Measurements from ENCODE around the gene CSMD2.

CSMD2 gene

DNA sequence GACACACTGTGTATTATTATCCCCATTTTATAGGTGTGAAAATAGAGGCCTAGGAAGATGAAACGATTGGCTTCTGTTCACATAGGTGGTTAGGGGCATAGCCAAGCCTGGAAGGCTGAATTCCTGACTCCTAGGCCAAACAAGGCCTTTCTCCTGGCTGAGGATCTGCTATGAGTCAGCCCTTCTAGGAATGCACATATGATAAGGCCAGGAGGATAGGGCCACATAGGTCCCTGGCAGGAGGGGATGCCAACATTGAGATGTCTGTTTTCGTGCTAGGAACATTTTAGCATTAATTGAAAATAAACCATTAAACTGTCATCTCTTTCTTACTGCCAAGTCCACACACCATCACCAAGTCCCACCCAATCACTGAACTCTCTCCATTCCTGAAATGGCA lies 9.2 kb downstream of the CSMD2 start:
- DNase-seq, result no peak

DNA sequence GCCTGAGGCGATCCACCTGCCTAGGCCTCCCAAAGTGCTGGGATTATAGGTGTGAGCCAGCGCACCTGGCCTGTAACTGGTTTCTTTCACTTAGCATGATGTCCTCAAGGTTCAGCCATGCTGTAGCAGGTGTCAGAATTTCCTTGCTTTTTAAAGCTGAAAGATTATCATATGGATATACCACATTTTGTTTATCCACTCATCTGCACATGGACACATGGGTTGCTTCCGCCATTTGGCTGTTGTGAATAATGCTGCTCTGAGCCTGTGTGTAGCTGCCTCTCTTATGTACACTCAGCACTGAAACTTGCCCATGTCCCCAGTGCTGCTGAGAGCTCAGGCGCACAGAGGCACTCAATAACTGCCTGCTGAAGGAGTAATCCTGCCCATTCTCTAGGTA lies 11.8 kb downstream of the CSMD2 start:
- DNase-seq, result no peak

DNA sequence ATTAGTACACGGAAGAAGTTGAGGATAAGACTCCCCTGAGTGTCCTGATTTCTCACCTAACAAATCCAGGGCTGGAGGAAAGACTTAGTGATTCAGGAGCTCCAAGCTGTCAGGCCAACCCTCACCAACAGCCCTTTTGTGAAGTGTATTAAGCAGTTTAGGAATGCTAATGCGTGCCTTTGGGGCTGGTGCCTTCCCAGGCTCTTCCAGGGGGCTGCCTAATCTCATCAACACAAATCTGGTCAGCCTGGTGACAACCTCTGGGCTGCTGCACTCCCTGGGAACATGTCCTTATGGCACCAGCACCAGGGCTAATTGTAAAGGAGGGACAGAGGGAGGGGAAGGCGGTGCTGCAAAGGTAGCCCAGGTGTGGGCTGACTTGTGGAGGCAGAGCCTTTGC lies 15.5 kb downstream of the CSMD2 start:
- DNase-seq, result no peak

DNA sequence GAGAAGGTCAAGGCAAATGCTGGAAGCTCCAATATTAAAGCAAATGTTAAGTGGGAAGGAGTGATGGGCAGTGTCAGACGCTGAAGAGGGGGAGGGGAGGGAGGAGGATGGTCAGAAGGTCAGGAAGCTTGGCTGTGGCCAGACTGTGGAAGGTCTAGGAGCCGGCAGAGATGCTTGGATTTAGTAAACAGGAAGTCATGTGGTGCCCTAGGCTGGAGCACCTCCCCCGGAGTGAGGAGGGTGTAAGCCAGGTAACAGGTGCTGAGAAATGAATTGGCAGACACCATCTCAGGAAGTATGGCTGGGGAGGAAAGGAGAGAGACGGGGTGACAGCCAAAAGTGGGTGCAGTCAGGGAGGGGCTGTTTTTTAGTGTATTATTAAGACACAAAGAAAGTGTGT lies 17.7 kb downstream of the CSMD2 start:
- DNase-seq, result no peak

DNA sequence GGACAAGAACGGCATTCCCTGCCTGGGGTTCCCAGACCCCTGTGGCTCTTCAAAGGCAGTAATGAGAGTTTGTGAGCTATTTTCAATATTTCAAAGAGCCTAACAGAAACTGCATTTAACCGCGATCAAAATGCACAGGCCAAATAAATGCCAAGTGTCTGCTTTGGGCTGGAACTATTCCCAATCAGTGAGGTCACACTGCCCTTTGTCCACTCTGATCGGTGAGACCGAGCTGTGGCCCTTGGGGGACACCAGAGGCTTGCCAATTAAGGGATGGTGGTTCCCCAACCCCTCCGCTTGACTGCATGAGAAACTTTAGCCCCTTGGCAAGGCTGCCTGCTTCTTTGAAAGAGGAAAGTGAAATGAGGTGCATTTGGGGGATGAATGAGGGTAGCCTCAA lies 20.3 kb downstream of the CSMD2 start:
- no peak for DNase-seq

DNA sequence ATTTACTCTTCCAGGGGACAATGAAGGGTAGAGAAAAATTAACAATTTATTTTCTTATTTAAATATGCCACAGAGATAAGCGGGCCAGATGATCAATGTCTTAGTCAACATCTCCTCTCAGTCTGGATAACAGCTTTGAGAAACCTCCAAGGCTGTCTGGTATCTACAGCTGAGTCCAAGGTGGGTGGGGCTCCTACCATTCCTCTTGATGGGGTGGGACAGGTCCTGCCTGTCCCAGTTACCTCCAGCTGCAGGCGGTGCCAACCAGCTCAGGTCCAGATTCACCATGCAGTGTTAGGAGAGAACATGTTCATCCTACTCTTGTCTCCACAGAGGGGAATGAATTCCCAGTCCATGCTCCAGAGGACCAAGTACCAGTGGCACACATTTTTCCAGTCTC lies 21.1 kb downstream of the CSMD2 start:
- DNase-seq, result no peak

DNA sequence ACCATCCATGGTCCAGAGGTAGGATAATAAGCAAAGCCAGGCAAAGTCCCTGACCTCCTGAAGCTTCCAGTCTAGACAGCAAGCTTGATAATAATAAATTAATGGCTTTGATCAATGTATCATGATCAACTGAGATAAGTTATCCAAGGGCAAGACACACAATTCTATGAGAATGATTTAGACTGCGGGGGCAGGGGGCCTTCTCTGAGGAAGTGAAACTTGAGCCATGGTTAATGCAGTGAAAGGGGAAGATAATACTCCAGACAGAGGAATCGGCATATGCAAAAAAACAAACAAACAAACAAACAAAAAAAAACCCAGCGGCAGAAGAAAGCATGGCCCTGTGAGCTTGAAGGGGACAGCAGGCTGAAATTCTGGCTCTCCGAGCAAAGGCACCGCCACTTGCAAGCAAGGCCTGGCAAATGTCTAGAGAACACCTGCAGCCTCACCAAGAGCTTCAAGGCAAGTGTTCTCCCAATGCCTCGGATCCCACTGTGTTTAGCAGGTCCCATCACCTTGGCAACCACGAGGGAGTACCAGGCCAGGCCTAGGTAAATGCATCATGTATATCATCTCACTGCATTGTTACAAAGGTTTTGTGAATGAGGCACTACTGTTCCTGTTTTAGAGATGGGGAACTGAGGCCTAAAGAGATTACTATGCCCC lies 24.9 kb downstream of the CSMD2 start:
- DNase-seq, result no peak

DNA sequence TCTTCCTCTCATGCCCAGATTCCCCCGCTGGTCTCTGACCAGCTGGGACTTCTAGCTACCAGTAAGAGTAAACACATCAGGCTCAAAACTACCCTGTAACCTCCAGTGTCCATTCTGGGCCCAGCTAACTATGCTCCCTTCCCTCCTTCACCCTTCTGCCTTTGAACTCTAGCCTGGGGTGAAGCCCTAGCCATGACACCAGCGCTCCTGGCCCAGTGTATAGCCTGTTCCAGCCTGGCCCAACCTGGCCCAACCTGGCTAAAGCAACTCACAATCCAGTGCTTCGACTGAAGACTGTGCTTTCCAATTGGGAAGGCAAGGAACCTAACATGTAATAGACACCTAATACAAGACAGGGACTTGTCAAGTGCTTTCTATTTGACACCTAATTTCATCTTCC lies 27.6 kb downstream of the CSMD2 start:
- no peak for DNase-seq

DNA sequence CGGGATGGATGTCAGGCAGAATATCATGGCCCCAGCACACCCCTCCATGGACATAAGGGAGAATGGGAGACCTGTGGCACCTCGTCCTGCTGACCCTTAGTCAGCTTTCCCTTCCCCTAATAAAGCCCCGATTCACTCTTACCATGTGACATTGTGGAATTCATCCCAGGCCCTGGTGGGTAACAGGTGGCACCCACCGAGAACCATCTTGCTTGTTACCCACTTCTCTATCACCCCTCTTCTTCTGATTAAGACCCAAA lies 32.9 kb downstream of the CSMD2 start:
- no peak for DNase-seq

DNA sequence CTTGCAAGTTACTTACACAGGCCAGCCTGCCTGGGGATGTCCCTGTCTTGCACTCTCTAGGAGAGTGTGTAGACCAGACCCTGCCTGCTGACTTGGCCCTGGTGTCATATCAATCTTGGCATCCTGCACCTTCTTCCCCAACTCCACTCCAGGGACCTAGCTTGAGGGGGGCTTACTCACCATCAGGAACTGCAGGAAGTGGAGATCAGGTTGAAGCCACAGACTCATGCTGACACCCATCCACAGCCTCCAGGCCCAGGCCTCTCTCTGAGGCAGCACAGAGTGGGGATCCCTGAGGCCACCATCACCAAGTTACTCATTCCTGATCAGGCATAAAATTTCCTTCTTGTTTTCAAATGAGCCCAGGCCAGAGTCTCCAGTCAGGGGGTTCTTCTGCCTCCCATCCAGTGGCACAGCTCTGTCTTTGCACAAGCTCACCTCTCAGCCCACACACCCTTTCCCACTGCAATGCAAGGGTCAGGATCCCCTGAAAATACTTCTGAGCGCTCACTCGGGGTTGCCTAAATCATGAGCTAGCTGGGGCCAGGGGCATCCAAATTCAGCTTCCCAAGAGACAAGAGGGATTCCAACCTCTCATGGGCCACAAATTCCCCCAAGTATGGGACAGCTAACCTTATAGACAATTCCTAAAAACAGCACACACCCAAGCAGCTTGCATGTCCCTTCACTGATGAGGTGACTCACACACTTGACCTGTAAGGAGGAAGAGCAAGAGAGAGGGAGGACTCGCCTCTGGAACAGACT lies 33.5 kb downstream of the CSMD2 start:
- DNase-seq, result no peak

DNA sequence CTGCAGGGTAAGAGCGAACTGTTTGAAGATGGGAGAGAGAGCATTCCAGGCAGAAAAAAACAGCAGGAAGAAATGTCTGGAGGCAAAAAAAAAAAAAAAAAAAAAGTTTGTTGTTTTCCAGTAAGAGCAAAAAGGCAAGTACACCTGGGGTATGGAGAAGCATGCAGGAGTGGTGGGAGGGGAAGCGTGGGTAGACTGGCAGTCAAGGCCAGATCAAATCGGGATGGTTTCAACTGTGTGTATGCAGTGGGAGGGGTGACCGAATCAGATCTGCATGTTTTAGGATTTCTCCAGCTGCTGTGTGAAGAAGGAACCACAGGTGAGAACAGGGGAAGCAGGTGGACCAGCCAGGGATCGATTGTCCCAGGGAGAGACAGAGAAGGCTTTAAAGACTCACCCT lies 34.7 kb downstream of the CSMD2 start:
- no peak for DNase-seq

DNA sequence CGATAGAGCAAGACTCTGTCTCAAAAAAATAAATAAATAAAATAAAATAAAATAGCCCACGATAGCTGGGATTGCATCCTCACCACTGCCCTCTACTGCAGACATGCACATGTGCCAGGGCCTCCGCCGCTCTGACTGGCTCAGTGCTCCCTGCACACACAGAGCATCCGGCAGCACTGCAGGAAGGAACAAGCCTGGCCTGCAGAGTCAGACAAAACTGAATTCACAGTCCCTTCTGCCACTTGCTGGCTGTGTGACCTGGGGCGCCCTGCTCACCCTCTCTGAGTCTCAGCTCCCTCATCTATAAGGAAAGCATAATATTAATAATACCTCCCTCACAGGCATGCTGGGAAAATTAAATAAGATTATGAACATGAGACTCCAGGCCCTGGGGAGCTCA lies 35.4 kb downstream of the CSMD2 start:
- no peak for DNase-seq

DNA sequence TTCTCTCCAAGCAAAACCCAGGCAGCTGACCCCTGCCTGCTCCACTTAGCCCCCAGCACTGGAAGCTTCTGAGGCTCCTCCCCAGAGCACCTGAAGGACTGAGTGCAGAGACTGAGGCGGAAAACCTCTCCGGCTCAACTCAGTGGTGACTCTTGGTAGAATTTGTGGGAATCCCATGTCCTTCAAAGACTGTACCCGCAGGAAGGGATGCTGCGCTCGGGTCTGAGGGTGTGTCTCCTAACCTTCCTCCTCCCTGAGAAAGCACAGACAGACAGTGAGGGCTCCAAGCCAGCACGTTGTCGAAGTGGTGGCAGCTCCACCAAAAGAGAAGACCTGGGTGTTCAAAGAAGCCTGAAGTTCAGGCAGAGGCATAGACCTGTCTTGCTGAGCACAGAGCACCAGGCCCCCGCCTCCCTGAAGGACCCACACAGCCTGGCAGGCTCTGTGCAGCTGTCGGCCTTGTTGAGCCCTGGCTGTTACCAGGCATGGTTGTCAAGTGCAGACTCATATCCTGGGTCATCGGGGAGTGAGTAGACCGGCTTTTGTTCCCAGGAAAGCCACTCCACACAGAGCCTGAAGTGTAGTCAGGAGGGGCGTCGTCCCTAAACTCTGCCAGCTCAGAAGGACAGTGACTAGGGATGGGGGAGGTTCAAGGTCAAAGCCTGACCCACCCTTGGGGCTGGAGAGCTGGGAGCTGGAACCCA lies 36.7 kb downstream of the CSMD2 start:
- no peak for DNase-seq

DNA sequence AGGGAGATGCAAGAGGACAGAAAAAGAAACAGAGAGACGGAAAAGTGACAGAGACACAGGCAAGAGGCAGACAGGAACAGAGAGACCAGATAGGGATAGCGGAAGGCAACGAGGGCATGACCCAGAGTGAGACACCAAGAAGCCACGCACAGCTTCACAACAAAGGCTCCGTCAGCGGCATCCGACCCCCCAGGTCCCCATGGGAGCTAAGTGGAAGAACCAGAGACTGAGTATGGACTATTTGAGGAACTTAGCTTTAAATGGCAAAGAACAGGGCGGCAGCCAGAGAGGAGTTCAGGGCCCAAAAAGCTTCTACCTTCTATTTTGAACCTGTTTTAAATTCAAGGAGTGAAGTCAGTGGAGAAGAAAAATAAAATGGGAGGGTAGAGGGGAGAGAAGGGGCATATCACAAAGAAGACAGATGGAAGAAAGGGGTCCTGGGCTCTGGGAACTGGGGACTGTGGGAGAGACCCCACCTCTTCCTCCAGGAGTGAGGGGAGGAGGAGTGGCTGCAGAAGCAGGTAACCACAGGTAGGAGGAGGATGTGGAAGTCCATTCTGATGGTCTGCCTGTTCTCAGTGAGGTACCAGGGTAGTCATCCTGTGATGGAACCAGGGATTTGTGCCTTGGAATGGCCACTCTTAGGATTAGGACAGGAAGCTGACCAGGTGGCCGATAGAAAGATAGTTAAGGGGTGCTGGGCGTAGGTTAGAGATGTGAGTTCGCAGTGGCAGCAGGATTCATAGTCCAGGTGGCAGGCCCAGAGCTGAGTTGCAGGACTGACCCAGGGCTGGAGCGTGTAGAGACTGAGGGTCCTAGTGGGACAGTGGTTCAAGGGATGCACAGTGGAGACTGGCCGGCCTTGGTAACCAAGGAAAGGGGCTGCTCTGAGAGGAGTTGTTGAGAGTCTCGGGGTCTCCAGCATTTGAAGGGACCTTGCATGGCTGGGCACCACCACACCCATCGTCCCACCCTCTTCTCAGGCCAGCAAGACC lies 37.7 kb downstream of the CSMD2 start:
- no peak for DNase-seq

DNA sequence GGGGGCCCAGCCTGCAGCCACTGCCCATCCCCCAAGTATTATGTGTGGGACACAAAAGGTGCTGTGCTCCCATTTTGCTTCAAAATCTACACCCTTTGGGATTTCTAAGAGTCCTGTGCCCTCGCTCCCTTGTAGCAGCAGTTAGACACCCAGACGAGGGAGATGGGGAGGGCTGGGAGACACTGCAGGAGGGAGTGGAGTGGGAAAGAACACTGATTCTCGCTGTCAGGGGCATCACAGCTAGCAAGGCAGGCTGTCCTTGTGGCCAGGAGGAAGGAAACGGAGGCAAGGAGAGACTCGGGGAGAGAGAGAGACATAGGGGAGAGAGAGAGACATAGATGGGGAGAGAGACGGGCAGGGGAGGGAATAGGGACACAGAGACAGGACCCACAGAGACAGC lies 38.5 kb downstream of the CSMD2 start:
- no peak for DNase-seq

DNA sequence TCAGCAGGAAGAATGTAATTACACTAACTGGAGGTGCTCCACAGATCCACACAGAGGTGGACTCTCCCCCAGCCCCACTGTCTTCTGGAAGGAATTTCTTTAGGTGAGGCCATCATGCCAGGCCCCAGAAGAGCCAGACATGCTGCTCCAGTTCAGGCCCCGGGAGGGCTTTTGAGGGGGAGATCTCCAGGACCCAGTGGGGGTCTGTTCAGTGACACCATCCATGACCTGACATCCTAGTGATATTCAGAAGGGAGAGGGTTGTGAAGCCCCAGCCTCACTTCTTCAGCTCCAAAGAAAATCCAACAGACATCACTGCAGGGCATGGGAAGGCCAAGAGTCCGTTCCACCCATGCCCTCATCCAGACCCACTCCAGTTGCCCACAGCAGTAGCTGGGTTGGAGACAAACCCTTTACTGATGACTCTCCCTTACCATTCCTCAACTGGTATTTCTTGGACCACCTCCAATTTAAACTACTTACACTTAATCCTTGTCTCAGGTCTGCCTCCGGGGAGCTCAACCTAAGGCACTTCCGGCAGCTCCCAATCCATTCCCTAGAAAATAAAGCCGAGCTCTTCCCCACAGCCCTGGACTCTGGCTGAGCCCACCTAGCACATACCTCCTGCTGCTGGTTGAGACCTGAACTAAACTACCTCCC lies 39.2 kb downstream of the CSMD2 start:
- DNase-seq, result no peak

DNA sequence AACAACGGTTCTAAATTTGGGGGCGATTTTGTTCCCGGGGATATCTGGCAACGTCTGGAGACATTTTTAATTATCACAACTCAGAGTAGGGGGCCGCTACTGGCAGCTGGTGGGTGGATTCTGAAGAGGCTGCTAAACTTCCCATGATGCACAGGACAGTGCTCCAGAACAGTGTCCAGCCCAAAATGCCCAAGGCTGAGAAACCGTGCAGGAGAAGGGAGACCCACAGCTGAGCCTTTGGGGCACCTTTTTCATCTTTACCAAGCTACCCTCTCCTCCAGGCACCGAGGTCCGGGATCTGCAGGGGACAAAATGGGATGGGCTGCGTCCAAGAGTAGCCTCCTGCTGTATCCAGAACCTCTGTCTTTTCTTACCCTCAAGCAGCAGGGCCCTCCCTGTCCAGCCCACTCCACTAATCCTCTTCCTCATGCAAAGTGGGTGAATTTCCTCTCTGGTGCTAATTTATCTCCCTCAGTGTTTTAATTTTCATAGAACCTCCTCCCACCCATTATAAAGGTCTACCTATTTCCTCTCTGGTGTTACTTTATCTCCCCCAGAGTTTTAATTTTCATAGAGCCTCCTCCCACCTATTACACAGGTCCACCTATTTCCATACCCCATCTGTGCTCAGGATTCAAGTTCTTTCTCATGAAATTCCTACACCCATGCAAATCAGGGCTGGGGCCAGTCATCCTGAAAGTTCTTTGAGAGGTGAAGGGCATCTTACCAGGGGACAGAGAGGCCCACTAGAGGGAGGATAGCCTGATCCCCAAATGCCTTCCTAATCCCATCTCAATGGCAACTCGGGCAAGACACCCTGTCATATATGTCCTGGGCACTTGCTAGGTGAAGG lies 42.7 kb downstream of the CSMD2 start:
- DNase-seq, result no peak

DNA sequence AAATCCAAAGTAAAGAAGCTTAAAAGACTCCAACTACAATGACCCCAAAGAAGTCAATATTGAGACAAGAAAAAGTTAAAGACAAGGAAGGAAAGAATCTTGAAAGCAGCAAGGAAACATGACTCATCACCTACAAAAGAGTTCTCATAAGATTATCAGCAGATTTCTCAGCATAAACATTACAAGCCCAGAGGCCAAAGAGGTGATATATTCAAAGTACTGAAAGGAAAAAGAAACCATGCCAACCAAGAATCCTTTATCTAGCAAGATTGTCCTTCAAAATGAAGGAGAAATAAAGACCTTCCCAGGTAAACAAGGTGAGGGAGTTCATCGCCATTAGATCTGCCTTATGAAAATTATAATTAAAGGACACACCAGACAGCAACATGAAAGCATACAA lies 49.8 kb downstream of the CSMD2 start:
- DNase-seq, result no peak

DNA sequence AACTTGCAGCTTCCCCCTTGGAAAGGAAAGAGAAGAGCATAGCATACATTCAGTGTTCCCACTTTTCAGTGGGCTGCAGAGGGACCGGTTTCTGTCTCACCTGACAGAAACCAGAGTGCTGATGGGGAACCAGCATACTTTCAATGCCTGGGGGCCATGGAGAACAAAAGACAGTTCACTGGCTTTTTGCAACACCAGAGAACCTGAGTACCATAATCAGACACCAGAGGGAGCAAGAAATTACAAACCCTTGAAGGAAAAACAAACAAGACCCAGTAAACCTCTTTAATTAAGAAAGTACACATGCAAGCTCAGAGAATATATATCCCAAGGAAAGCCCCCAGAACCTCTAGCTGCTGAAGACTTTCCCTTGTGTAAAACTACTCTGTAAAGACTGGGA lies 51.1 kb downstream of the CSMD2 start:
- DNase-seq, result no peak

DNA sequence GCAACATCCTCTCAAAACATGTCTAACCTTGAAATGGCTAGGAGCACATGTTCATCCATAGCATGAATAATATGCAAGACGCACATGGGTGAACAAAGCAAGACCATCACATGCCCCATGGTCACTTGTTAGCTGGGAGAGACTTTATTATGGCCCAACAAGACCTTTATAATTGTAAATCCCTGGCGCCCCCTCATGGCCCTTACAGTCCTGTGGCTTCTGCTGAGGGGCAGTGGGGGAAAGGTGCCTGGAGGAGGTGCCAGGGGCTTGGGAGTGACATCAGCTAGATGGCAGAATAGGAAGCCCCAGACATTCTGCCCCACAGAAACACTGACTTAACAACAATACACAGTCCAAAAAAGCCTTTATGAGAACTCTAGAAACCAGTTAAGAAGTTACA lies 51.7 kb downstream of the CSMD2 start:
- no peak for DNase-seq

DNA sequence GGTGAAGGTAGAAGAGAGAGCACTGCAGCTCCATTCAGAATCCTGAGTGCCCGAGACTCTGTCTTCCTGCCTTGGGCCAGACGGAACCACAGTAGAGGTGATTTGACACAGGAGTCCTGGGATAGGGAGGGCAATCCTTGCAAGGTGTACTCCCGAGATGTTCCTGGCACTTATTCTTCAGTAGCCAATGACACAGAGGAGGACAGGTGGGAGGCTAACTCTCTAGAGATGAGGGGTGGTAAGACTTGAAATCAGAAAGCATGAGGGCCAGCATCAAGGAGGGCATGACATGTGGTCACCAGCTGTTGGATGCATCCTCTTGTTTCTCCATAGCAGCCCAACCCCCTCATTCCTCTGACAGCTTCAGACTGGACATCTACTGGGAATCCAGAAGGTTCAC lies 56.3 kb downstream of the CSMD2 start:
- DNase-seq, result no peak

DNA sequence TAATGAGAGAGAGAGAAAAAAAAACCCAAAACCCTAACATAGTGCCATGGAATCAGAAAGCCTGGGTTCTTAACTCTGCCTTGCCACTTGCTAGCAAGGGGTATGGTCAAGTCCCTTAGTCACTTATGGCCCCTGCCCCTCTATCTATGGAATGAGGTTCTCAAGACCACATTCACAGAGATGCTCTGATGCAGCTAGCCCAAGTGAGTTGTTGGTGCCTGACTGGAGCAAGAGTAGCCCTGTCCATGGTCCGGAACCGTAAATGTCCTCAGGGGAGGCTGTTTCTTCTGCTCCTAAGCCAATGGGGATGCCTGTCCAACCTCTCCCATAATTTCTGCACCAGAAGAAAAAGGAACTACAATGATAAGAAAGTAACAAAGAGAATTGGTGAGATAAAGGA lies 56.8 kb downstream of the CSMD2 start:
- no peak for DNase-seq
